Trophoblast cell (in vitro differentiated cells and primary cell): Measurements from ENCODE around the gene ACAP3.
A peak's percentile ranks its signal among the peaks of the same experiment; 100 is the strongest.

Experiments used
- DNase-seq, 2 donors: peaks; one replicate each; pipeline ENCODE4 v3.0.0-alpha.2; 2016
- H2AFZ ChIP-seq: 2 replicates; pipeline ENCODE4 v1.6.1; 2013; ENCODE audit warnings: low read length, moderate library complexity, mild to moderate bottlenecking; ENCODE audit not compliant: insufficient read depth, poor library complexity
- H2AK5ac ChIP-seq: 2 replicates; pipeline ENCODE4 v1.6.1; 2013; ENCODE audit warnings: mild to moderate bottlenecking, low read length
- H2BK120ac ChIP-seq: 2 replicates; pipeline ENCODE4 v1.6.1; 2013; ENCODE audit warnings: low read length, mild to moderate bottlenecking, moderate library complexity; ENCODE audit not compliant: insufficient read depth, poor library complexity
- H2BK12ac ChIP-seq: 2 replicates; pipeline ENCODE4 v1.6.1; 2013; ENCODE audit warnings: mild to moderate bottlenecking, low read length, moderate library complexity
- H2BK5ac ChIP-seq: 2 replicates; pipeline ENCODE4 v1.6.1; 2013; ENCODE audit warnings: low read length, low read depth, moderate library complexity, mild to moderate bottlenecking; ENCODE audit not compliant: poor library complexity
- H3K14ac ChIP-seq: 2 replicates; pipeline ENCODE4 v1.6.1; 2013; ENCODE audit warnings: mild to moderate bottlenecking, low read length
- H3K18ac ChIP-seq: 2 replicates; pipeline ENCODE4 v1.6.1; 2013; ENCODE audit warnings: mild to moderate bottlenecking, low read length
- H3K23ac ChIP-seq: 2 replicates; pipeline ENCODE4 v1.6.1; 2013; ENCODE audit warnings: low read length
- H3K27ac ChIP-seq: 2 replicates; pipeline ENCODE4 v1.5.1; 2013; ENCODE audit warnings: low read depth, mild to moderate bottlenecking, inconsistent platforms, low read length, moderate library complexity
- H3K27me3 ChIP-seq: 2 replicates; pipeline ENCODE4 v1.6.1; 2013; ENCODE audit warnings: inconsistent platforms, mild to moderate bottlenecking, low read length, moderate library complexity; ENCODE audit not compliant: insufficient read depth
- H3K36me3 ChIP-seq, 2 experiments: 1 replicate in 1 of 2; 2 replicates in 1 of 2; pipeline ENCODE4 v1.6.1; 2013; ENCODE audit warnings: low read length in 2 of 2, mild to moderate bottlenecking in 2 of 2, moderate library complexity in 1 of 2; ENCODE audit not compliant: insufficient read depth in 2 of 2, control insufficient read depth in 1 of 2
- H3K4ac ChIP-seq: 2 replicates; pipeline ENCODE4 v1.6.1; 2013; ENCODE audit warnings: low read depth, mild to moderate bottlenecking, low read length, moderate library complexity
- H3K4me1 ChIP-seq, 2 experiments: 1 replicate in 1 of 2; 2 replicates in 1 of 2; pipeline ENCODE4 v1.6.1; 2013; ENCODE audit warnings: low read length in 2 of 2, mild to moderate bottlenecking in 2 of 2, moderate library complexity in 1 of 2; ENCODE audit not compliant: insufficient read depth in 2 of 2, control insufficient read depth in 1 of 2
- H3K4me2 ChIP-seq: 2 replicates; pipeline ENCODE4 v1.6.1; 2013; ENCODE audit warnings: inconsistent platforms, mild to moderate bottlenecking, low read length, moderate library complexity
- H3K4me3 ChIP-seq: 2 replicates; pipeline ENCODE4 v1.5.1; 2013; ENCODE audit warnings: mild to moderate bottlenecking, low read depth, low read length, inconsistent platforms
- H3K79me1 ChIP-seq: one replicate; pipeline ENCODE4 v1.6.1; 2013; ENCODE audit warnings: low read length
- H3K79me2 ChIP-seq: 2 replicates; pipeline ENCODE4 v1.6.1; 2013; ENCODE audit warnings: low read length, mild to moderate bottlenecking; ENCODE audit not compliant: control insufficient read depth, insufficient read depth, poor library complexity
- H3K9ac ChIP-seq: 2 replicates; pipeline ENCODE4 v1.6.1; 2013; ENCODE audit warnings: mild to moderate bottlenecking, low read length
- H3K9me3 ChIP-seq: 2 replicates; pipeline ENCODE4 v1.6.1; 2013; ENCODE audit warnings: low read depth, mild to moderate bottlenecking, control low read depth, inconsistent platforms, low read length; ENCODE audit not compliant: insufficient read depth
- H4K12ac ChIP-seq: 2 replicates; pipeline ENCODE4 v1.6.1; 2013; ENCODE audit warnings: low read depth, mild to moderate bottlenecking, low read length, moderate library complexity
- H4K8ac ChIP-seq: 2 replicates; pipeline ENCODE4 v1.6.1; 2013; ENCODE audit warnings: low read depth, mild to moderate bottlenecking, low read length, moderate library complexity
- H4K91ac ChIP-seq: one replicate; pipeline ENCODE4 v1.6.1; 2013; ENCODE audit warnings: low read depth, mild to moderate bottlenecking, low read length, moderate library complexity
- WGBS: extraction: QIAGEN DNeasy Blood & Tissue Kit; methylation state at CpG from one replicate; pipeline ENCODE4 v1.1.7; 2013; ENCODE audit warnings: missing lambda C conversion rate; ENCODE audit not compliant: insufficient read length, insufficient coverage; ENCODE audit errors: extremely low coverage; 5-methylcytosine and 5-hydroxymethylcytosine counted together

ACAP3 gene

GRCh38 chr1:1274299-1274930, 33.3 kb downstream of the ACAP3 start:
- Histone ChIP-seq H2BK12ac (no peak overlapping the region), H2BK5ac (no peak overlapping the region), H4K12ac (peak overlapping the region; percentile 34), H3K4ac (no peak overlapping the region), H3K23ac (no peak overlapping the region), H2AK5ac (peak overlapping the region; percentile 48), H3K27me3 (no peaks in the 10 kb centered on the region), H3K4me3 (peak overlapping the region; percentile 82), H4K8ac (peak overlapping the region; percentile 93), H3K27ac (no peak overlapping the region), H3K36me3 (peaks cover 5 to 10% of the 10 kb centered on the region in 2 experiments), H3K9ac (peak overlapping the region; percentile 71), H3K9me3 (peaks cover 4% of the 10 kb centered on the region), H3K18ac (peak overlapping the region; percentile 73), H3K79me2 (peaks cover 25% of the 10 kb centered on the region), H3K4me1 (peaks cover 13 to 20% of the 10 kb centered on the region in 2 experiments), H2AFZ (peak overlapping the region; percentile 90), H2BK120ac (peak overlapping the region; percentile 79), H3K14ac (peak overlapping the region; percentile 53), H4K91ac (peak overlapping the region; percentile 72), H3K79me1 (peaks cover 9% of the 10 kb centered on the region), H3K4me2 (peak overlapping the region; percentile 97)
- no peak for DNase-seq
- WGBS = no CpG with 5 or more reads among the region's 31 CpGs

GRCh38 chr1:1273512-1274298, 34.0 kb downstream of the ACAP3 start, which contains the start of gene UBE2J2:
TSS of gene UBE2J2 (minus strand) at chr1:1273854. CDS start at chr1:1267992, 5,862 bp downstream.
- peak within 1 kb of the TSS; percentile 97 for H4K12ac ChIP-seq
- peak within 1 kb of the TSS; percentile 84 for H2AK5ac ChIP-seq
- H3K18ac ChIP-seq = peak within 1 kb of the TSS; percentile 96
- peak within 1 kb of the TSS; percentile 35 for H2BK12ac ChIP-seq
- H3K23ac ChIP-seq = no peak within 1 kb of the TSS
- H3K4me1 ChIP-seq = peaks cover 13 to 20% of the 10 kb centered on the region in 2 experiments
- H4K8ac ChIP-seq = peak within 1 kb of the TSS; percentile 97
- WGBS = no CpG with 5 or more reads among the region's 105 CpGs
- H3K79me1 ChIP-seq = peaks cover 9% of the 10 kb centered on the region
- peak within 1 kb of the TSS; percentile 97 for H3K4me2 ChIP-seq
- DNase-seq = peak; percentile 75 to 85
- peak within 1 kb of the TSS; percentile 94 for H4K91ac ChIP-seq
- H3K27ac ChIP-seq = peak within 1 kb of the TSS; percentile 46
- no peaks in the 10 kb centered on the region for H3K27me3 ChIP-seq
- peak within 1 kb of the TSS; percentile 90 for H2AFZ ChIP-seq
- peak within 1 kb of the TSS; percentile 88 for H3K4ac ChIP-seq
- peaks cover 25% of the 10 kb centered on the region for H3K79me2 ChIP-seq
- H2BK120ac ChIP-seq = peak within 1 kb of the TSS; percentile 79
- peaks cover 5 to 12% of the 10 kb centered on the region in 2 experiments for H3K36me3 ChIP-seq
- peak within 1 kb of the TSS; percentile 97 for H3K14ac ChIP-seq
- peaks cover 4% of the 10 kb centered on the region for H3K9me3 ChIP-seq
- peak within 1 kb of the TSS; percentile 98 for H3K4me3 ChIP-seq
- peak within 1 kb of the TSS; percentile 95 for H3K9ac ChIP-seq
- peak within 1 kb of the TSS; percentile 41 for H2BK5ac ChIP-seq

GRCh38 chr1:1273209-1273511, 34.6 kb downstream of the ACAP3 start:
- Histone ChIP-seq H4K8ac (peak overlapping the region; percentile 97), H3K14ac (peak overlapping the region; percentile 97), H3K18ac (peak overlapping the region; percentile 96), H2AFZ (peak overlapping the region; percentile 81), H4K91ac (peak overlapping the region; percentile 94), H3K79me1 (peaks cover 9% of the 10 kb centered on the region), H3K36me3 (peaks cover 10 to 18% of the 10 kb centered on the region in 2 experiments), H3K27ac (peak overlapping the region; percentile 46), H3K9ac (peak overlapping the region; percentile 95), H3K4me2 (peak overlapping the region; percentile 66), H2AK5ac (peak overlapping the region; percentile 84), H3K4ac (peak overlapping the region; percentile 88), H3K23ac (no peak overlapping the region), H3K4me3 (peak overlapping the region; percentile 98), H3K4me1 (peaks cover 13 to 20% of the 10 kb centered on the region in 2 experiments), H3K9me3 (peaks cover 4% of the 10 kb centered on the region), H2BK12ac (peak overlapping the region; percentile 35), H3K27me3 (no peaks in the 10 kb centered on the region), H2BK5ac (peak overlapping the region; percentile 41), H2BK120ac (peak overlapping the region; percentile 79), H3K79me2 (peaks cover 25% of the 10 kb centered on the region), H4K12ac (peak overlapping the region; percentile 97)
- no CpG with 5 or more reads among the region's 31 CpGs for WGBS
- DNase-seq = no peak

GRCh38 chr1:1272341-1273208, 35.2 kb downstream of the ACAP3 start:
- Histone ChIP-seq H3K27ac (no peak overlapping the region), H3K9ac (peak overlapping the region; percentile 95), H3K4me2 (peak overlapping the region; percentile 66), H3K79me2 (peaks cover 25% of the 10 kb centered on the region), H3K4ac (peak overlapping the region; percentile 88), H2AK5ac (peak overlapping the region; percentile 84), H3K14ac (peak overlapping the region; percentile 97), H2BK12ac (no peak overlapping the region), H3K4me1 (peaks cover 13 to 20% of the 10 kb centered on the region in 2 experiments), H3K23ac (no peak overlapping the region), H3K79me1 (peaks cover 9% of the 10 kb centered on the region), H3K18ac (peak overlapping the region; percentile 96), H3K4me3 (peak overlapping the region; percentile 98), H3K36me3 (peaks cover 16 to 23% of the 10 kb centered on the region in 2 experiments), H2AFZ (peak overlapping the region; percentile 81), H3K27me3 (no peaks in the 10 kb centered on the region), H2BK120ac (peak overlapping the region; percentile 79), H2BK5ac (peak overlapping the region; percentile 41), H4K12ac (peak overlapping the region; percentile 97), H4K91ac (peak overlapping the region; percentile 94), H3K9me3 (peaks cover 4% of the 10 kb centered on the region), H4K8ac (peak overlapping the region; percentile 97)
- no peak for DNase-seq
- no CpG with 5 or more reads among the region's 43 CpGs for WGBS
